CD8-positive, alpha-beta memory T cell (primary cell): ENCODE measurements around the gene ZER1. TPM values are rescaled to one million over a fixed set of nuclear protein-coding genes. Genes with fewer than 3 reads are reported as not detected.
"Not testable (repeated sequence)": the region's sequence is repeated elsewhere in the genome, so short reads cannot be mapped to it uniquely, and the experiment has no call there.

Experiments used
- CTCF ChIA-PET: fragments of 350-600 bp; sonication (Branson Sonifier 250); formaldehyde crosslinking; loops from one replicate; lab custom pipeline; 2021; ENCODE audit warnings: antibody characterized with exemption; lab: Charles Lee
- POLR2A ChIA-PET: fragments of 350-600 bp; sonication (Branson Sonifier 250); formaldehyde crosslinking; loops from one replicate; lab custom pipeline; 2021; ENCODE audit warnings: antibody characterized with exemption; lab: Charles Lee
- DNase-seq, 5 donors: peaks; one replicate each; pipeline versions ENCODE4 v3.0.0 to v3.0.0-alpha.2; 2020 to 2022; ENCODE audit warnings: mixed read lengths in 1 of 5
- H3K27ac ChIP-seq: one replicate; pipeline ENCODE4 v1.7.0; 2013; ENCODE audit warnings: low read depth, mild to moderate bottlenecking, low read length, moderate library complexity
- H3K27me3 ChIP-seq: 2 replicates; pipeline ENCODE4 v1.7.0; 2013; ENCODE audit warnings: low read length, mild to moderate bottlenecking; ENCODE audit not compliant: insufficient read depth, poor library complexity, severe bottlenecking
- H3K36me3 ChIP-seq: 2 replicates; pipeline ENCODE4 v1.7.0; 2013; ENCODE audit warnings: mild to moderate bottlenecking, low read length, moderate library complexity; ENCODE audit not compliant: insufficient read depth
- H3K4me1 ChIP-seq: 2 replicates; pipeline ENCODE4 v1.7.0; 2013; ENCODE audit warnings: mild to moderate bottlenecking, low read length, moderate library complexity; ENCODE audit not compliant: insufficient read depth
- H3K4me3 ChIP-seq: 2 replicates; pipeline ENCODE4 v1.7.0; 2013; ENCODE audit warnings: mild to moderate bottlenecking, low read length
- H3K9me3 ChIP-seq: 2 replicates; pipeline ENCODE4 v1.7.0; 2013; ENCODE audit warnings: mild to moderate bottlenecking, low read length
- H3K27ac Mint-ChIP-seq, 8 donors: one replicate each; pipeline ENCODE4 v1.8.0; 2020 to 2021; ENCODE audit warnings: mixed read lengths in 8 of 8, mild to moderate bottlenecking in 6 of 8, inconsistent platforms in 3 of 8, moderate library complexity in 3 of 8
- H3K27me3 Mint-ChIP-seq, 2 donors: one replicate each; pipeline ENCODE4 v1.8.0; 2020 to 2021; ENCODE audit warnings: mixed read lengths in 2 of 2, mild to moderate bottlenecking in 1 of 2, moderate library complexity in 1 of 2
- H3K36me3 Mint-ChIP-seq, 3 donors: one replicate each; pipeline ENCODE4 v1.8.0; 2020 to 2021; ENCODE audit warnings: mixed read lengths in 3 of 3, inconsistent platforms in 1 of 3, mild to moderate bottlenecking in 1 of 3
- H3K4me1 Mint-ChIP-seq, 3 donors: one replicate each; pipeline ENCODE4 v1.8.0; 2020 to 2021; ENCODE audit warnings: mixed read lengths in 3 of 3, inconsistent platforms in 1 of 3, mild to moderate bottlenecking in 1 of 3
- H3K4me3 Mint-ChIP-seq, 7 donors: one replicate each; pipeline ENCODE4 v1.8.0; 2020 to 2021; ENCODE audit warnings: mixed read lengths in 7 of 7, mild to moderate bottlenecking in 6 of 7, moderate library complexity in 4 of 7, inconsistent platforms in 2 of 7
- H3K9me3 Mint-ChIP-seq, 5 donors: one replicate each; pipeline ENCODE4 v1.8.0; 2020 to 2022; ENCODE audit warnings: mixed read lengths in 5 of 5, mild to moderate bottlenecking in 3 of 5, moderate library complexity in 2 of 5, inconsistent platforms in 1 of 5
- polyA plus RNA-seq: library from polyadenylated mRNA; unstranded; fragments of 300-500 nt; fragmentation: Illumina TruSeq; gene quantifications from one replicate; pipeline ENCODE4 v1.2.3, GENCODE V29; 2021
- total RNA-seq, 2 experiments: library from RNA; stranded (reverse); gene quantifications; one replicate each; pipeline ENCODE4 v1.2.3, GENCODE V29; 2021

ZER1 gene
- total and polyA plus RNA-seq, 3 experiments from 2014 or later, result 18.3 to 46.2 (median 18.7) TPM

DNA sequence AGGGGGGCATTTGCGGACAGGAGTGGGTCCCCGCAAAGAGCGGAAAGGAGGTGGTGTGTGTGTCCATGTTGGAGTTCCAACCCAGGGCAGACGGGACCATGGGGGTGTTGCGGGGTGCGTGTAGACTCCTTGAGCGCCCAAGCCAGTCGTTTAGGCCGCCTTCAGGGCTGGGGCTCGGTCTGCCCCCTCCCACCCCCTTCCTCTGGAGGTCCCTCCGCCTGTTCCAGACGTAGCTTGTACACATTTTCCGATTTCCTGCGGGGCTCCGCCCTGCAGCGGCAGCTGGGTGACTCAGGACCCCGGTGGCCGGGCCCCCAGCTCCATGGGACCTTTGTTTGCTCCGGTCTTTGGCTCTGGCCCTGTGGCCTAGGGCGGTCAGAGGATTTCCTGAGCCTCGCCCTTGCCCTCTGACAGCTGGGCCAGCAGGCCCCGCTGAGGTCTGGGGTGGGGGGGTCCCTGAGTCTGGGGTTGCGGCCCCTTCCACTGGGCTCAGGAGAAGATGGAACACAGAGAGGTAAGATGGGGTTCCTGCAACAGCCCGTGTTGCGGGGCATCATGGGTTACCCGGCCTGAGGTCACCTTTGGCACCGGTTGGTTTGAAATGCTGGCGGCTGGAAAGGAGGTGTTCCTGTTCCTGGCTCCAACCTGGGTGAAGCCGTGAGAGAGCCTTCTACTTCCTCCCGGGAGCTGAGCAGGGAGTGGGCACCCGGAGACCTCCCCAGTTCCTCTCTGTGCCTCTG lies 67.9 kb downstream of the ZER1 start:
- Mint-ChIP-seq H3K27me3 (peaks cover 0 to 1% of the 10 kb centered on the region in 2 donors), H3K4me1 (peaks cover 7 to 17% (median 9%) of the 10 kb centered on the region in 3 donors), H3K27ac (peak overlapping the region in 6 of 8 donors; percentile 10 to 83 (median 56)), H3K4me3 (peak overlapping the region; percentile 73 to 92 (median 80)), H3K9me3 (no peaks in the 10 kb centered on the region), H3K36me3 (peaks cover 0 to 1% (median 0%) of the 10 kb centered on the region in 3 donors)
- H3K4me1 ChIP-seq, result peaks cover 7% of the 10 kb centered on the region
- peak in 1 of 5 donors; percentile 49 for DNase-seq
- H3K27me3 ChIP-seq, result no peaks in the 10 kb centered on the region
- ChIA-PET CTCF (interaction anchor here (1.1 kb wide), 1 partner anchor 30 kb away, joined by 3 read pairs; no protein-coding TSS in a partner anchor), POLR2A (interaction anchor here (0.6 kb wide), 1 partner anchor 14 kb away, joined by 3 read pairs; no protein-coding TSS in a partner anchor)
- H3K36me3 ChIP-seq, result no peaks in the 10 kb centered on the region
- peak overlapping the region; percentile 57 for H3K27ac ChIP-seq
- H3K9me3 ChIP-seq, result no peaks in the 10 kb centered on the region
- peak overlapping the region; percentile 53 for H3K4me3 ChIP-seq

DNA sequence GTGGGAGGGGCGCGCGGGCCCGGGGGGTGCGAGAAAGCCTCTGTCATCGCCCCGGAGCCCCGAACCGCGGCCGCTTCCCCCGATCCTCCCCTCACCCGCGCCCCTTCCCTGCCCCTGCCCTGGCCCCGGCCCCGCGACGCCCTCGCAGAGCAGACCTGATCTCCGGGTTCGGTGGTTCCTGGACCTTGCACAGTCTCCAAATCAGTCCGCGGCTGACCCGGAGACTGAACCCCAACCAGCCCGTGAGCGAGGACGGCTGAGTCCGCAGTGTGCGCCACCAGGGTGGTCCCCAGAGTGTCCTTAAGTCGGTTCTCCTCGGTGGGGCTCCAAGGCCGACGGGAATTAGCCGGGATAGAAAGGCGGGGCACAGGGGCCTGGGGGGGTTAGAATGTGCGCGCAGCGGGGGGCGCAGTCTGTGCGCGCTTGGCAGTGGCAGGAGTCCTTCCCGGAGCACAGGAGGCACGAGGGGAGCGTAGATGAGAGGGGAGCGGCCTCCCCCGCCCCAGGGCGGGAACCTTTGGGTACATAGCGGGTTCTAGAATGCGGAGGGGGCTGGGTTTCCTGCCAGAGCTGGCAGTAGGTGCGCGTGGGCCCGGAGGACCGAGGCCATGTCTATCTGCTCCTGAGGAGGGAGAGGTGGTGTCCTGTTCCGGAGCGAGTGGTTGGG lies 68.6 kb downstream of the ZER1 start:
- POLR2A ChIA-PET, result interaction anchor here (0.6 kb wide), 1 partner anchor 15 kb away, joined by 3 read pairs; no protein-coding TSS in a partner anchor

DNA sequence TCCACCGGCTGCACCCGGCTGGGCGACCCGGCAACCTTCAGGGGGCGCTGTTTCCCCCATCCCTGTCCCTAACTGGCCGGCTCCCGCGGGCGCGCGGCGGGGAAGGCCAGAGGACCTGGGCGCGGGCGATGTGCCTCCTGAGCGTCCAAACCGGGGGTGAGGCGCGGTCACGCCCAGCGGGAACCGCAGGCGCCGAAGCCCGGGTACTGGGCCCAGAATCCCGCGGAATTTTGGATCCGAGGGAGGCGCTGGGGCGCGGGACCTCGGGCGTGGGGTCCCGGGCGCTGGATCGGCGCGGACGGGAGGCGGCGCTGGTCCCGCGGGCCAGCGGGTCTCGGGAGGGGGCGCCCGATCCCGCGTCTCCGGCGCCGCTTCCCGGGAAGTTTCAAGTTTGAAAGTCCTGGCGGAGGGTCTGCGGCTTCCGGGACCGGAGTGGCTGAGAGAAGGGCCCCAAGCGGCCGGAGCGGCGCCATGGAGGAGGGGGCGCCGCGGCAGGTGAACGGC lies 69.2 kb downstream of the ZER1 start, which contains the start of gene PKN3:
TSS of gene PKN3 (plus strand) at position 59 of the 504 bp plus-strand sequence. CDS start at position 472, 413 bp downstream.
- Histone ChIP-seq H3K27me3 (no peaks in the 10 kb centered on the region), H3K36me3 (no peaks in the 10 kb centered on the region), H3K4me3 (peak within 1 kb of the TSS; percentile 53), H3K4me1 (peaks cover 7% of the 10 kb centered on the region), H3K9me3 (no peaks in the 10 kb centered on the region), H3K27ac (peak within 1 kb of the TSS; percentile 57)
- POLR2A ChIA-PET, result interaction anchor here (0.7 to 1.0 kb wide), 3 partner anchors 10 to 13 kb away, joined by 3 to 7 read pairs (median 3); partner anchors contain the start of gene SET
- H3K4me1 Mint-ChIP-seq, result peaks cover 7 to 17% (median 9%) of the 10 kb centered on the region in 3 donors
- peak; percentile 79 to 87 (median 81) for DNase-seq
- peaks cover 0 to 1% of the 10 kb centered on the region in 2 donors for H3K27me3 Mint-ChIP-seq
- CTCF ChIA-PET, result interaction anchor here (0.7 to 1.6 kb wide), 17 partner anchors 10 to 278 kb away, joined by 3 to 22 read pairs (median 3); partner anchors contain the start of gene ZDHHC12
- peak within 1 kb of the TSS; percentile 46 to 79 (median 72) for H3K27ac Mint-ChIP-seq
- H3K4me3 Mint-ChIP-seq, result peak within 1 kb of the TSS; percentile 84 to 92 (median 87)
- peaks cover 0 to 1% (median 0%) of the 10 kb centered on the region in 3 donors for H3K36me3 Mint-ChIP-seq
- H3K9me3 Mint-ChIP-seq, result no peaks in the 10 kb centered on the region

More for the DNA sequence above, 68.6 kb downstream of the ZER1 start:
- peaks cover 0 to 1% (median 0%) of the 10 kb centered on the region in 3 donors for H3K36me3 Mint-ChIP-seq
- peak overlapping the region; percentile 53 for H3K4me3 ChIP-seq
- CTCF ChIA-PET, result interaction anchor here (1.1 kb wide), 1 partner anchor 29 kb away, joined by 3 read pairs; no protein-coding TSS in a partner anchor
- peak overlapping the region; percentile 57 for H3K27ac ChIP-seq
- H3K27me3 Mint-ChIP-seq, result peaks cover 0 to 1% of the 10 kb centered on the region in 2 donors
- H3K36me3 ChIP-seq, result no peaks in the 10 kb centered on the region
- H3K4me3 Mint-ChIP-seq, result peak overlapping the region; percentile 73 to 92 (median 80)
- no peaks in the 10 kb centered on the region for H3K9me3 Mint-ChIP-seq
- H3K4me1 ChIP-seq, result peaks cover 7% of the 10 kb centered on the region
- H3K27me3 ChIP-seq, result no peaks in the 10 kb centered on the region
- peaks cover 7 to 17% (median 9%) of the 10 kb centered on the region in 3 donors for H3K4me1 Mint-ChIP-seq
- H3K27ac Mint-ChIP-seq, result peak overlapping the region in 5 of 8 donors; percentile 15 to 70 (median 43)
- no peaks in the 10 kb centered on the region for H3K9me3 ChIP-seq
- peak in 1 of 5 donors; percentile 56 for DNase-seq

DNA sequence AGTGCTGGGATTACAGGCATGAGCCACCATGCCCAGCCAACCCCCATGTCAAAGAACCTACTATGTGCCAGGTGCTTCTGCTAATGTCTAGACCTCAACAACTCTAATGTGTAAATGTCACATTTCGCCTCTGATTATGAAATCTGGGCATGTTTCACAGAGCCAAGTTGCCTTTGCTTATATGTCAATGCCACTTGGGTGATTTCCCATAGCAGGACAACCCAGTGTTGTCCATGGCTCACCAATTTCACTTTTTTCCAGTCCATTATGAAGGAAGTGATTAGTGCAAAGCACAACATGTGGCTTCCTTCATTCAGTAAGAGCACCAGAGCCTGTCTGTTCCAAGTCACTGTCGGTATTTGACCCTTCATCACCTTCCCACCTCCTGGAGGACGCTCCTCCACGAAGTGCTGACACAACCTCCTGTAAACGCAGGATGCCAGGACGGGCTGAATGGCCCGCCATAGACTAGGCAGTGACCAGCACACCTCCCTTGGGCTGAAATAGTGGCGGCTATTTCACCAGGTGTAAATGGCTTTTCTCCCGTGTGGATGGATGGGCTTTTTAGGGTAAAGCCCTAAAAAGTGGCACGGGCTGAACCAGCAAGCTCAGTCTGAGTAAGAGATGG lies 70.4 kb downstream of the ZER1 start:
- ChIA-PET POLR2A (interaction anchor here (0.6 to 0.9 kb wide), 2 partner anchors 12 to 78 kb away, joined by 3 to 6 read pairs; partner anchors contain the start of gene SET), CTCF (interaction anchor here (0.9 to 1.6 kb wide), 6 partner anchors 9 to 70 kb away, joined by 3 to 22 read pairs (median 4); partner anchors contain the start of gene ZDHHC12)
- Mint-ChIP-seq H3K4me1 (peaks cover 7 to 17% (median 9%) of the 10 kb centered on the region in 3 donors), H3K36me3 (peaks cover 0 to 8% (median 0%) of the 10 kb centered on the region in 3 donors), H3K4me3 (peak overlapping the region in 6 of 7 donors; percentile 16 to 92 (median 60)), H3K9me3 (no peaks in the 10 kb centered on the region), H3K27ac (peak overlapping the region in 5 of 8 donors; percentile 46 to 74 (median 68)), H3K27me3 (peaks cover 0 to 1% of the 10 kb centered on the region in 2 donors)
- H3K9me3 ChIP-seq, result no peaks in the 10 kb centered on the region
- H3K36me3 ChIP-seq, result no peaks in the 10 kb centered on the region
- H3K27ac ChIP-seq, result no peak overlapping the region
- no peaks in the 10 kb centered on the region for H3K27me3 ChIP-seq
- peak in 1 of 5 donors; percentile 12 for DNase-seq
- peaks cover 7% of the 10 kb centered on the region for H3K4me1 ChIP-seq
- no peak overlapping the region for H3K4me3 ChIP-seq

DNA sequence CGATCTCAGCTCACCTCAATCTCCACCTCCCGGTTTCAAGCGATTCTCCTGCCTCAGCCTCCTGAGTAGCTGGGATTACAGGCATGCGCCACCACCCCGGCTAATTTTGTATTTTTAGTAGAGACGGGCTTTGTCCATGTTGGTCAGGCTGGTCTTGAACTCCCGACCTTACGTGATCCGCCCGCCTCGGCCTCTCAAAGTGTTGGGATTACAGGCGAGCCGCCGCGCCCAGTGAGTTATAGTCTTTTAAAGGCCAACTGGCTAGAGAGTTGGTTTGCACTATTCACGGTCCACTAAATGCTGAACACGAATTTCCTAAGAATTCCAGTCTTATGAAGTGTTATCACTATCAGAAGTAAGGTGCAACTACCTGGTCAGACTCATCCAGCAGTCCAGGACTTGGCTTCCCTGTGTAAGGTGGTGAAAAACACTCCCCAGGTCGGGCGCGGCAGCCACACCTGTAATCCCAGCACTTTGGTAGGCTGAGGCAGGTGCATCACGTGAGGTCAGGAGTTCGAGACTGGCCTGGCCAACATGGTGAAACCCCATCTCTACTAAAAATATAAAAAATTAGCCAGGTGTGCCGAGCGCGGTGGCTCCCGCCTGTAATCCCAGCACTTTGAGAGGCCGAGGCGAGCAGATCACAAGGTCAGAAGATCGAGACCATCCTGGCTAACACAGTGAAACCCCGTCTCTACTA lies 72.5 kb downstream of the ZER1 start:
- H3K27me3 ChIP-seq, CTCF ChIA-PET, H3K4me3 ChIP-seq, H3K27ac ChIP-seq, H3K4me1 ChIP-seq, H3K9me3 Mint-ChIP-seq, POLR2A ChIA-PET, H3K27me3 Mint-ChIP-seq, H3K27ac Mint-ChIP-seq, H3K36me3 ChIP-seq, H3K9me3 ChIP-seq: not testable (repeated sequence)
- Mint-ChIP-seq H3K36me3 (peaks cover 0 to 27% (median 0%) of the 10 kb centered on the region in 3 donors), H3K4me3 (peak overlapping the region in 1 of 7 donors; percentile 36), H3K4me1 (peaks cover 7 to 17% (median 9%) of the 10 kb centered on the region in 3 donors)
- peak in 1 of 5 donors; percentile 43 for DNase-seq

DNA sequence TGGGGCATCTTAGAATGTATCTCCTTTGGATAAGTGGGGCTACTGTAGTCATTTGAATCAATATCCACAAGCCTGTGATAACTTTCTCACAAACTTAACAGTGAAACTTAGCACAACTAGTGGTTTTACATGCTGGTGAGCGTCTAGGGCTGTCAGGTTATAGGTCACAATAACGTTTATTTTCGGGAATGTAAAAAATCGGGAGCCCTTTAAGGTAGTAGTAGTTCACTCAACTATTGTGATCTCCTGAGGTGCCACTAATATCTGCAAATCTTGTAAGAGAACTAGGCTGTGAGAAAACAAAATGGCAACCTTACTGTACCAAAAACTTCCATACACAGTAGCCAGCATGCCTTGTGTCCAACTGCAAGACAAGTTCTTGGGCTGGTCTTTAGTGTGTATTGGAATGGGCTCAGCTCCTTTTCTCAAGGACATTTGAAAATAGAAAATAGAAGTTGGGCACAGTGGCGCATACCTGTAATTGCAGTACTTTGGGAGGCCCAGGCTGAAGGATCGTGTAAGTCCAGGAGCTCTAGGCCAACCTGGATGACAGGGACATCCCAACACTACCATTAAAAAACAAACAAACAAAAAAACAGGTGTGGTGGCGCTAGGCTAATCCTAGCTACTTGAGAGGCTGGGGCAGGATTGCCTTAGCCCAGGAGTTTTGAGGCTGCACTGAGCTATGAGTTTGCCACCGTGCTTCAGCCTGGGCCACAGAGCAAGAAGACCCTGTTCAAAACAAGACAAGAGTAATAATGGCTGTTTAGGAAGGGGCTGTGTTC lies 74.6 kb downstream of the ZER1 start:
- CTCF ChIA-PET, result interaction anchor here (1.0 kb wide), 1 partner anchor 121 kb away, joined by 6 read pairs; the partner anchor contains the start of gene ENDOG
- Mint-ChIP-seq H3K4me3 (no peak overlapping the region), H3K9me3 (no peaks in the 10 kb centered on the region), H3K27ac (peak overlapping the region in 2 of 8 donors; percentile 48 to 64), H3K36me3 (peaks cover 3 to 46% (median 8%) of the 10 kb centered on the region in 3 donors), H3K4me1 (peaks cover 10 to 20% (median 17%) of the 10 kb centered on the region in 3 donors), H3K27me3 (no peaks in the 10 kb centered on the region)
- POLR2A ChIA-PET, result no interaction called here
- Histone ChIP-seq H3K27ac (no peak overlapping the region), H3K27me3 (no peaks in the 10 kb centered on the region), H3K4me3 (no peak overlapping the region), H3K36me3 (peaks cover 29% of the 10 kb centered on the region), H3K9me3 (no peaks in the 10 kb centered on the region), H3K4me1 (peaks cover 6% of the 10 kb centered on the region)
- DNase-seq, result no peak
